22Rv1 (cell line): ENCODE results near the gene CRYZL1.

Experiments
- ZFX ChIP-seq: fragments of 450-650 bp; IDR thresholded peaks from 2 replicates; pipeline ENCODE4 v1.6.1; 2017; ENCODE audit warnings: antibody characterized with exemption, borderline replicate concordance
- TF ChIP-seq, protein P1 (sequence below): fragments of 450-650 bp; IDR thresholded peaks from 2 replicates; pipeline ENCODE4 v1.5.1; 2017; ENCODE audit warnings: mild to moderate bottlenecking

DNA sequence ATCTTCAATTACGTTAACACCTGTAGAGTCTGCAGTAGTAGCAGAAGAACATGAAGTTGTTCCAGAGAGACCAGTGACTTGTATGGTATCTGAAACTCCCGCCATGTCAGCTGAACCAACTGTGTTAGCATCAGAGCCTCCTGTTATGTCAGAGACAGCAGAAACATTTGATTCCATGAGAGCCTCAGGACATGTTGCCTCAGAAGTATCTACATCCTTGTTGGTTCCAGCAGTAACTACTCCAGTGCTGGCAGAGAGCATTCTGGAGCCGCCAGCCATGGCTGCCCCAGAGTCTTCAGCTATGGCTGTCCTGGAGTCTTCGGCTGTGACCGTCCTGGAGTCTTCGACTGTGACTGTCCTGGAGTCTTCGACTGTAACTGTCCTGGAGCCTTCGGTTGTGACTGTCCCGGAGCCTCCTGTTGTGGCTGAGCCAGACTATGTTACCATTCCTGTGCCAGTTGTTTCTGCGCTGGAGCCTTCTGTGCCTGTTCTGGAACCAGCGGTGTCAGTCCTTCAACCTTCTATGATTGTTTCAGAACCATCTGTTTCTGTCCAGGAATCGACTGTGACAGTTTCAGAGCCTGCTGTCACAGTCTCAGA is 88.4 kb downstream of the CRYZL1 start:
- TF ChIP-seq, protein P1, sequence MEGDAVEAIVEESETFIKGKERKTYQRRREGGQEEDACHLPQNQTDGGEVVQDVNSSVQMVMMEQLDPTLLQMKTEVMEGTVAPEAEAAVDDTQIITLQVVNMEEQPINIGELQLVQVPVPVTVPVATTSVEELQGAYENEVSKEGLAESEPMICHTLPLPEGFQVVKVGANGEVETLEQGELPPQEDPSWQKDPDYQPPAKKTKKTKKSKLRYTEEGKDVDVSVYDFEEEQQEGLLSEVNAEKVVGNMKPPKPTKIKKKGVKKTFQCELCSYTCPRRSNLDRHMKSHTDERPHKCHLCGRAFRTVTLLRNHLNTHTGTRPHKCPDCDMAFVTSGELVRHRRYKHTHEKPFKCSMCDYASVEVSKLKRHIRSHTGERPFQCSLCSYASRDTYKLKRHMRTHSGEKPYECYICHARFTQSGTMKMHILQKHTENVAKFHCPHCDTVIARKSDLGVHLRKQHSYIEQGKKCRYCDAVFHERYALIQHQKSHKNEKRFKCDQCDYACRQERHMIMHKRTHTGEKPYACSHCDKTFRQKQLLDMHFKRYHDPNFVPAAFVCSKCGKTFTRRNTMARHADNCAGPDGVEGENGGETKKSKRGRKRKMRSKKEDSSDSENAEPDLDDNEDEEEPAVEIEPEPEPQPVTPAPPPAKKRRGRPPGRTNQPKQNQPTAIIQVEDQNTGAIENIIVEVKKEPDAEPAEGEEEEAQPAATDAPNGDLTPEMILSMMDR = no peak
- no peak for TF ChIP-seq ZFX
